Smooth muscle cell (in vitro differentiated cells): Measurements from ENCODE around the gene IRF4. TPM values are rescaled to one million over a fixed set of nuclear protein-coding genes. Genes with fewer than 3 reads are reported as not detected.

Experiments
- DNase-seq: peaks from one replicate; lab custom pipeline; 2025; ENCODE audit not compliant: unreplicated experiment; lab: John Stamatoyannopoulos, UW
- H2AFZ ChIP-seq: fragments of 200-600 bp; sonication (generic); 2 replicates; pipeline ENCODE4 v1.6.0; 2016; ENCODE audit warnings: antibody characterized with exemption, low read depth, mild to moderate bottlenecking
- H3F3A ChIP-seq: fragments of 200-600 bp; sonication (generic); 2 replicates; pipeline ENCODE4 v1.6.0; 2017; ENCODE audit warnings: antibody characterized with exemption, low read depth
- H3K27ac ChIP-seq: fragments of 200-600 bp; sonication (generic); 2 replicates; pipeline ENCODE4 v1.5.1; 2016; ENCODE audit warnings: low read depth, mild to moderate bottlenecking
- H3K27me3 ChIP-seq: fragments of 200-600 bp; sonication (generic); 2 replicates; pipeline ENCODE4 v1.6.1; 2016; ENCODE audit warnings: low read depth, mild to moderate bottlenecking
- H3K36me3 ChIP-seq: fragments of 200-600 bp; sonication (generic); 2 replicates; pipeline ENCODE4 v1.5.1; 2016; ENCODE audit warnings: low read depth
- H3K4me1 ChIP-seq: fragments of 200-600 bp; sonication (generic); 2 replicates; pipeline ENCODE4 v1.5.1; 2016; ENCODE audit warnings: low read depth
- H3K4me2 ChIP-seq: fragments of 200-600 bp; sonication (generic); 2 replicates; pipeline ENCODE4 v1.6.0; 2016; ENCODE audit warnings: mild to moderate bottlenecking
- H3K4me3 ChIP-seq: fragments of 200-600 bp; sonication (generic); 2 replicates; pipeline ENCODE4 v1.5.1; 2016; ENCODE audit warnings: mild to moderate bottlenecking
- H3K79me2 ChIP-seq: fragments of 200-600 bp; sonication (generic); 2 replicates; pipeline ENCODE4 v1.6.0; 2016; ENCODE audit warnings: low read depth, mild to moderate bottlenecking
- H3K9ac ChIP-seq: fragments of 200-600 bp; sonication (generic); 2 replicates; pipeline ENCODE4 v1.6.0; 2016; ENCODE audit warnings: low read depth
- H3K9me3 ChIP-seq: fragments of 200-600 bp; sonication (generic); replicated peaks from 2 replicates; pipeline ENCODE4 v1.5.1; 2016; ENCODE audit warnings: low read depth
- H4K20me1 ChIP-seq: fragments of 200-600 bp; sonication (generic); 2 replicates; pipeline ENCODE4 v1.6.0; 2016; ENCODE audit warnings: low read depth
- WGBS: methylation state at CpG from one replicate; pipeline ENCODE4 v1.1.7; 2016; ENCODE audit warnings: low lambda C conversion rate; 5-methylcytosine and 5-hydroxymethylcytosine counted together
- polyA plus RNA-seq: library from polyadenylated mRNA; unstranded; fragments of >200 nt; fragmentation: Nextera tagmentation; extraction: Ambion mirVana; gene quantifications from 2 replicates; pipeline ENCODE4 v1.2.1, GENCODE V29; 2016
- total RNA-seq: library from RNA; depleted of rRNA; stranded (reverse); fragments of >200 nt; gene quantifications from 2 replicates; pipeline ENCODE4 v1.2.3, GENCODE V29; 2014
- TF ChIP-seq, protein P1 (sequence below): fragments of 200-600 bp; sonication (generic); IDR thresholded peaks from 2 replicates; pipeline ENCODE4 v1.5.1; 2017; ENCODE audit warnings: borderline replicate concordance, mild to moderate bottlenecking, antibody characterized with exemption; ENCODE audit not compliant: insufficient read depth, poor library complexity, severe bottlenecking

Gene IRF4
- total and polyA plus RNA-seq, 2 experiments from 2014 or later = 0.04 TPM; not detected in 1

DNA sequence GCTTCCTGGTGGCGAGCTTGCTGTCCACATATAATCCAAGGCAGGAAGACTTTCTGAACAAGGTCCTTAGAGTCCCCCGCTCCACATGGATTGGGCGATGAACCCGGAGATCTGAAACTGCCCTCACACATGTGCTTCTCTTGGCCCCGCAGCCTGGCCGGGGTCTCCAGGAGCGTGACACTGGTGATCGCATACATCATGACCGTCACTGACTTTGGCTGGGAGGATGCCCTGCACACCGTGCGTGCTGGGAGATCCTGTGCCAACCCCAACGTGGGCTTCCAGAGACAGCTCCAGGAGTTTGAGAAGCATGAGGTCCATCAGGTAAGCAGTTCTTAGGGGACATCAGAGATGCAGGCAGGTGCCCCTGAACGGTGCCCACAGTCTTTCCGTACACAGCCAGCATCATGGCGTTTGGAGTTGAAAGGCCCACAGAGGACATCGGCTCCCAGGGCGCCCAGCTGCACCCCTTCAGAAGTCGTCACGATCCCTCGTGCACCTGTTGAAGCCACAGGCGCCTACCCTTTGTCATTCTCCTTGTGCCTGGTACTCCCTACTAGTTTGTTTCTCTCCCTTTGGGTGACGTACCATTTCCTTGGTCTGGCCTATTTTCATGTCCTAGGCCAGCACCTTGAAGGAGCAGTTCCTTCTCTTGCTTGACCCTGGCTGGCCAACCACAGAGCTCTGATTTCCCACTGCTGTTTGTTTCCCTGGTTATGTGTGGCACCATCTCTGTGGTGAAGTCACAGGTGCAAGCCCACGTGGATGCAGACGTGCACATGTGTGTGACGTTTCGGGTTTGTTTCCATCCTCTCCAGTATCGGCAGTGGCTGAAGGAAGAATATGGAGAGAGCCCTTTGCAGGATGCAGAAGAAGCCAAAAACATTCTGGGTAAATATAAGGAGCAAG, 43.3 kb upstream of the IRF4 start:
- H2AFZ ChIP-seq = no peak overlapping the region

DNA sequence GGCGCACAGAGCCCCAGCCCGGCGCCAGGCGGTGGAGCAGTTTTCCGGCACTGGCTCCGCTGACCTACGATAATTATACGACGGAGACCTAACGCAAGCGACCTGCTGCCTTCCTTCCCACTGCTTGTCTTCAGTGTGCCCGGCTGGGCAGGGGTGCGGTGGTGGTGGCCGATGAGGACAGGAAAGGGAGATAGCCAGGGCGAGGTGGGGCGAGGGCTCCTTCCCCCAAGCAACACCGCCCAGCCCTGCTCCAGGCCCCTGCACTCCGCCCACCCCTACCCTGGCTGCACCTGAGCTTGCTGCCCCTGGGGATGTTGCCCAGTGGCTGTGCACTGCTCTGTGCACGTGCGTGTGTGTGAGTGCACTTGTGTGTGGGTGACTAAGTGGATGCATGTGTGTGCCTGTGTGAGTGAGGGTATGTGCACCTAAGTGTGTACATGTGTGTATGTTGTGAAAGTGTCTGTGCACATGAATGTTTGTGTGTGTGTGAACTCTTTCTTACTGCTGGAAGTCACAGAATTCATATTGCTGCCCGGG, 42.6 kb upstream of the IRF4 start:
- Histone ChIP-seq H3K9me3 (no peaks in the 10 kb centered on the region), H2AFZ (no peak overlapping the region), H3K4me1 (no peaks in the 10 kb centered on the region), H3K9ac (no peak overlapping the region), H3K36me3 (no peaks in the 10 kb centered on the region), H3K79me2 (no peaks in the 10 kb centered on the region), H3K4me3 (no peak overlapping the region), H4K20me1 (peaks cover 9% of the 10 kb centered on the region), H3K27ac (no peak overlapping the region), H3K4me2 (no peak overlapping the region), H3K27me3 (no peaks in the 10 kb centered on the region), H3F3A (no peaks in the 10 kb centered on the region)
- no peak for DNase-seq
- TF ChIP-seq, protein P1, sequence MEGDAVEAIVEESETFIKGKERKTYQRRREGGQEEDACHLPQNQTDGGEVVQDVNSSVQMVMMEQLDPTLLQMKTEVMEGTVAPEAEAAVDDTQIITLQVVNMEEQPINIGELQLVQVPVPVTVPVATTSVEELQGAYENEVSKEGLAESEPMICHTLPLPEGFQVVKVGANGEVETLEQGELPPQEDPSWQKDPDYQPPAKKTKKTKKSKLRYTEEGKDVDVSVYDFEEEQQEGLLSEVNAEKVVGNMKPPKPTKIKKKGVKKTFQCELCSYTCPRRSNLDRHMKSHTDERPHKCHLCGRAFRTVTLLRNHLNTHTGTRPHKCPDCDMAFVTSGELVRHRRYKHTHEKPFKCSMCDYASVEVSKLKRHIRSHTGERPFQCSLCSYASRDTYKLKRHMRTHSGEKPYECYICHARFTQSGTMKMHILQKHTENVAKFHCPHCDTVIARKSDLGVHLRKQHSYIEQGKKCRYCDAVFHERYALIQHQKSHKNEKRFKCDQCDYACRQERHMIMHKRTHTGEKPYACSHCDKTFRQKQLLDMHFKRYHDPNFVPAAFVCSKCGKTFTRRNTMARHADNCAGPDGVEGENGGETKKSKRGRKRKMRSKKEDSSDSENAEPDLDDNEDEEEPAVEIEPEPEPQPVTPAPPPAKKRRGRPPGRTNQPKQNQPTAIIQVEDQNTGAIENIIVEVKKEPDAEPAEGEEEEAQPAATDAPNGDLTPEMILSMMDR = no peak
- 92% methylated on average over 21 of the region's 21 CpGs for WGBS

More for the DNA sequence above, 43.3 kb upstream of the IRF4 start:
- WGBS = 91% methylated on average over 27 of the region's 27 CpGs
- Histone ChIP-seq H3K79me2 (no peaks in the 10 kb centered on the region), H3K27ac (no peak overlapping the region), H3K4me2 (no peak overlapping the region), H3K36me3 (no peaks in the 10 kb centered on the region), H3F3A (no peaks in the 10 kb centered on the region), H3K4me3 (no peak overlapping the region), H3K4me1 (no peaks in the 10 kb centered on the region), H3K9me3 (no peaks in the 10 kb centered on the region), H3K9ac (no peak overlapping the region), H3K27me3 (no peaks in the 10 kb centered on the region), H4K20me1 (peaks cover 17% of the 10 kb centered on the region)
- TF ChIP-seq, protein P1 = no peak
- DNase-seq = no peak

DNA sequence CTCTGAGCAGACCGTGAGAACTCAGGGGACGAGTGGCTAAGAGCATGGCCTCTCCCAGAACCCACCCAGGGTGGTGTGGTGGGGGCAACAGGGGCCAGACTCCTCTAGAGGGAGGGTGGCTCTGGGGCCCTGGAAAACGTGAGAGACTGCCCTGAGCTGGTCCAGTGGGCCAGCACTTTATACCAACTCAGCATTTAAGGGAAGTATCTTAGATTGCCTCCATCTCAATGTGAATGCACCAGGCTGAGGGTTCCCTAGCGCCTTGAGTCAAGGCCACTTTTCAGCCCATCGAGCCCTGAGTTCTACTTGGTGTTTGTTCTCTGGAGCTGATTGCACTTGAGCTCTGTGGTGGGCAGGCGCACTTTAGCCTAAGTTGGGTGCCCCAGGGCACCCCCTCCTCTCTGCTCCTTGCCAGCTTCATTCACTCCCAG, 42.0 kb upstream of the IRF4 start:
- Histone ChIP-seq H3K4me3 (no peak overlapping the region), H3K4me1 (no peaks in the 10 kb centered on the region), H3K9me3 (no peaks in the 10 kb centered on the region), H2AFZ (no peak overlapping the region), H3K27me3 (no peaks in the 10 kb centered on the region), H3K79me2 (no peaks in the 10 kb centered on the region), H3K27ac (no peak overlapping the region), H3K9ac (no peak overlapping the region), H4K20me1 (peaks cover 4% of the 10 kb centered on the region), H3K36me3 (no peaks in the 10 kb centered on the region), H3K4me2 (no peak overlapping the region), H3F3A (no peaks in the 10 kb centered on the region)
- no peak for DNase-seq
- 77% methylated on average over 6 of the region's 6 CpGs for WGBS
- TF ChIP-seq, protein P1 = no peak
